B cell (primary cell): Measurements from ENCODE around the gene HS3ST5. TPM values are rescaled to one million over a fixed set of nuclear protein-coding genes. Genes with fewer than 3 reads are reported as not detected.

Experiments used
- ATAC-seq: fragments of 200-7000 bp; cut with Tn5 transposase; one replicate; pipeline ENCODE4 v1.10.0; 2021; ENCODE audit warnings: low read depth, mild to moderate bottlenecking, moderate number of reproducible peaks, moderate library complexity
- CTCF ChIA-PET: fragments of 350-600 bp; sonication (Branson Sonifier 250); formaldehyde crosslinking; loops from one replicate; lab custom pipeline; 2021; ENCODE audit warnings: antibody characterized with exemption, inconsistent platforms; lab: Charles Lee
- POLR2A ChIA-PET: fragments of 350-600 bp; sonication (Branson Sonifier 250); formaldehyde crosslinking; loops from one replicate; lab custom pipeline; 2021; ENCODE audit warnings: antibody characterized with exemption; lab: Charles Lee
- DNase-seq: peaks from one replicate; pipeline ENCODE4 v3.0.0; 2013
- H2AFZ ChIP-seq: 2 replicates; pipeline ENCODE4 v1.6.1; 2012; ENCODE audit warnings: mild to moderate bottlenecking, low read depth, low read length; ENCODE audit not compliant: insufficient read depth, poor library complexity, severe bottlenecking
- H3K27ac ChIP-seq, 2 donors: 1 replicate in 1 of 2; 2 replicates in 1 of 2; pipeline ENCODE4 v1.5.1; 2012 to 2013; ENCODE audit warnings: low read length in 2 of 2, mild to moderate bottlenecking in 2 of 2, moderate library complexity in 1 of 2
- H3K27me3 ChIP-seq, 4 experiments: fragments of 200-600 bp in 1 of 4; sonication (generic) in 1 of 4; replicated peaks in 1 of 4; 1 replicate in 2 of 4; 2 replicates in 2 of 4; pipeline versions ENCODE4 v1.6.1 to v1.7.0; 2013 to 2016; ENCODE audit warnings: low read length in 3 of 4, mild to moderate bottlenecking in 2 of 4, mixed read lengths in 1 of 4, moderate library complexity in 1 of 4; ENCODE audit not compliant: insufficient read depth in 4 of 4, control insufficient read depth in 3 of 4; ENCODE audit errors: control extremely low read depth in 1 of 4
- H3K36me3 ChIP-seq, 2 experiments: replicated peaks in 1 of 2; 1 replicate in 1 of 2; 2 replicates in 1 of 2; pipeline versions ENCODE4 v1.6.1 to v1.7.1; 2013; ENCODE audit warnings: low read length in 1 of 2; ENCODE audit not compliant: insufficient read depth in 2 of 2, control insufficient read depth in 1 of 2; ENCODE audit errors: control extremely low read depth in 1 of 2, extremely low read depth in 1 of 2
- H3K4me1 ChIP-seq, 2 donors: fragments of 200-600 bp in 1 of 2; sonication (generic) in 1 of 2; 1 replicate in 1 of 2; 2 replicates in 1 of 2; pipeline versions ENCODE4 v1.5.1 to v1.6.1; 2013 to 2017; ENCODE audit warnings: low read length in 2 of 2; ENCODE audit not compliant: control insufficient read depth in 2 of 2, insufficient read depth in 2 of 2
- H3K4me2 ChIP-seq: replicated peaks from 2 replicates; pipeline ENCODE3; 2012; ENCODE audit warnings: mild to moderate bottlenecking, low read depth, low read length; ENCODE audit not compliant: poor library complexity, severe bottlenecking
- H3K4me3 ChIP-seq, 5 experiments: fragments of 200-600 bp in 1 of 5; sonication (generic) in 1 of 5; 1 replicate in 3 of 5; 2 replicates in 2 of 5; pipeline versions ENCODE4 v1.5.1 to v1.7.0; 2011 to 2016; ENCODE audit warnings: low read length in 4 of 5, mild to moderate bottlenecking in 4 of 5, low read depth in 2 of 5, control low read depth in 1 of 5, moderate library complexity in 1 of 5; ENCODE audit not compliant: insufficient read depth in 1 of 5; ENCODE audit errors: control extremely low read depth in 1 of 5, extremely low read depth in 1 of 5
- H3K79me2 ChIP-seq: fragments of 200-600 bp; sonication (generic); one replicate; pipeline ENCODE4 v1.6.0; 2016; ENCODE audit warnings: low read length; ENCODE audit not compliant: control insufficient read depth, insufficient read depth
- H3K9ac ChIP-seq: fragments of 200-600 bp; sonication (generic); 2 replicates; pipeline ENCODE4 v1.6.1; 2017; ENCODE audit warnings: mild to moderate bottlenecking, low read length, moderate library complexity
- H3K9me3 ChIP-seq, 3 donors: one replicate each; pipeline versions ENCODE4 v1.6.1 to v1.7.1; 2013; ENCODE audit warnings: low read length in 2 of 3; ENCODE audit not compliant: control insufficient read depth in 2 of 3, insufficient read depth in 1 of 3; ENCODE audit errors: control extremely low read depth in 1 of 3
- H4K20me1 ChIP-seq: 2 replicates; pipeline ENCODE4 v1.6.0; 2012; ENCODE audit warnings: mild to moderate bottlenecking, low read length; ENCODE audit not compliant: insufficient read depth, control insufficient read depth, poor library complexity, severe bottlenecking
- H3K27ac Mint-ChIP-seq: one replicate; pipeline ENCODE4 v1.8.0; 2021; ENCODE audit warnings: mixed read lengths
- H3K27me3 Mint-ChIP-seq: one replicate; pipeline ENCODE4 v1.8.0; 2021; ENCODE audit warnings: mixed read lengths
- H3K4me1 Mint-ChIP-seq: one replicate; pipeline ENCODE4 v1.8.0; 2021; ENCODE audit warnings: mixed read lengths
- H3K4me3 Mint-ChIP-seq: one replicate; pipeline ENCODE4 v1.8.0; 2021; ENCODE audit warnings: mixed read lengths
- H3K9me3 Mint-ChIP-seq: one replicate; pipeline ENCODE4 v1.8.0; 2022; ENCODE audit warnings: mixed read lengths; ENCODE audit not compliant: insufficient read depth
- EZH2 ChIP-seq: IDR thresholded peaks from 2 replicates; pipeline ENCODE4 v1.6.1; 2012; ENCODE audit warnings: borderline replicate concordance, low read depth, mild to moderate bottlenecking, moderate library complexity, low read length; ENCODE audit not compliant: insufficient read depth, poor library complexity, severe bottlenecking
- WGBS: methylation state at CpG from one replicate; pipeline ENCODE4 v1.1.5; 2013; ENCODE audit warnings: missing lambda C conversion rate; ENCODE audit not compliant: insufficient coverage; 5-methylcytosine and 5-hydroxymethylcytosine counted together
- intact Hi-C: fragments of 100-400 bp; cut with micrococcal nuclease; formaldehyde crosslinking; loops from one replicate; pipeline ENCODE4 v1.10.0; 2022
- polyA plus RNA-seq: library from polyadenylated mRNA; depleted of rRNA; stranded (reverse); fragments of >200 nt; gene quantifications from 2 replicates; pipeline ENCODE4 v1.2.3, GENCODE V29; 2012
- total RNA-seq, 2 donors: library from RNA; stranded (reverse); fragments of 120-200 nt in 1 of 2; gene quantifications; 1 replicate in 1 of 2; 2 replicates in 1 of 2; pipeline versions ENCODE4 v1.2.3 to v1.2.4, GENCODE V29; 2013 to 2022
- TF ChIP-seq, protein P1 (sequence below): fragments of 200-600 bp; IDR thresholded peaks from one replicate; pipeline ENCODE4 v1.8.0; 2022; ENCODE audit warnings: antibody characterized with exemption, mild to moderate bottlenecking

The HS3ST5 gene
- total and polyA plus RNA-seq, 2 donors (not counting 1 experiment from before 2014, with no cell fraction given): not detected

DNA sequence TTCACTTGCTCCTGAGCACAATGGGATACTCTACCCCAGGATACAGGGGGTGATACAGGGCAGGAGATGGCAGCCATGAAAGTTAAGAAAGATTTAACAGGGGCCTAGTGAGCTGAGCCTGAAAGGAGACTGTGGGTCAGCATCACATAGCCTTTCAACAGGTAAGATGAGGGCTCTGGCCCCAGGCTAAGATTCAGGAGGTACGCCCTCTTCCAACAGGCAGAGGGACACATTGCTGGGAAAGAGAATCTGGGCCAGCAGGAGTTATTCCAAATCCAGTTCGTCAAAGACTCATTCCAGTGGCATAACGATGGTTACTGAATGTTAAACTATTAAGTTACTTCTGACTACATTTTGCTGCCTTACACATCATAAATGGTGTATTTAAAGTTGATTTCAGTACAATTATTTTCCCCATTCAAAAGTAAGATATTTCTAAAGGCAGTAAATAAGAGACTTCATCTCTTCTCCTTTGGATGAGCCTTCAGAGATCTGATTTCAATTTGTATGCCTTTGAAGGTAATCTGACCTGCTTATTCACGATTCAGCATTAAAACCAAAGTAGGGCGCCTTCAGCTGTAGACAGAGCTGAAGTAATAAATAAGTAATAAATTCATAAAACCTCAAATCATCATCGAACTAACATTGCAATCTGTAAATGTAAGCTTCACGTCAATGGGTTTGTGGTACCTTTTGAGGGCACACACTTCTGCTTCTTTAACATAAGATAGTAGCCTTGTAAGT, 62.4 kb downstream of the HS3ST5 start:
- Mint-ChIP-seq H3K27ac (no peak overlapping the region), H3K27me3 (no peaks in the 10 kb centered on the region), H3K9me3 (no peaks in the 10 kb centered on the region), H3K4me1 (no peaks in the 10 kb centered on the region), H3K4me3 (no peak overlapping the region)
- H3K36me3 ChIP-seq: no peaks in the 10 kb centered on the region
- H3K9me3 ChIP-seq: no peaks in the 10 kb centered on the region
- no peaks in the 10 kb centered on the region for H3K27me3 ChIP-seq
- no peaks in the 10 kb centered on the region for H3K4me1 ChIP-seq
- H3K9ac ChIP-seq: no peak overlapping the region
- H3K4me3 ChIP-seq: no peak overlapping the region
- no peak overlapping the region for H3K4me2 ChIP-seq
- ChIA-PET POLR2A (no interaction called here), CTCF (no interaction called here)
- H3K79me2 ChIP-seq: no peaks in the 10 kb centered on the region
- H4K20me1 ChIP-seq: no peaks in the 10 kb centered on the region
- 100% methylated on average over 1 of the region's 7 CpGs for WGBS
- H2AFZ ChIP-seq: no peak overlapping the region
- no peak for TF ChIP-seq EZH2
- TF ChIP-seq, protein P1, sequence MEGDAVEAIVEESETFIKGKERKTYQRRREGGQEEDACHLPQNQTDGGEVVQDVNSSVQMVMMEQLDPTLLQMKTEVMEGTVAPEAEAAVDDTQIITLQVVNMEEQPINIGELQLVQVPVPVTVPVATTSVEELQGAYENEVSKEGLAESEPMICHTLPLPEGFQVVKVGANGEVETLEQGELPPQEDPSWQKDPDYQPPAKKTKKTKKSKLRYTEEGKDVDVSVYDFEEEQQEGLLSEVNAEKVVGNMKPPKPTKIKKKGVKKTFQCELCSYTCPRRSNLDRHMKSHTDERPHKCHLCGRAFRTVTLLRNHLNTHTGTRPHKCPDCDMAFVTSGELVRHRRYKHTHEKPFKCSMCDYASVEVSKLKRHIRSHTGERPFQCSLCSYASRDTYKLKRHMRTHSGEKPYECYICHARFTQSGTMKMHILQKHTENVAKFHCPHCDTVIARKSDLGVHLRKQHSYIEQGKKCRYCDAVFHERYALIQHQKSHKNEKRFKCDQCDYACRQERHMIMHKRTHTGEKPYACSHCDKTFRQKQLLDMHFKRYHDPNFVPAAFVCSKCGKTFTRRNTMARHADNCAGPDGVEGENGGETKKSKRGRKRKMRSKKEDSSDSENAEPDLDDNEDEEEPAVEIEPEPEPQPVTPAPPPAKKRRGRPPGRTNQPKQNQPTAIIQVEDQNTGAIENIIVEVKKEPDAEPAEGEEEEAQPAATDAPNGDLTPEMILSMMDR: no peak
- intact Hi-C loops: no loop called here
- no peak for DNase-seq
- H3K27ac ChIP-seq: no peak overlapping the region
- no peak for ATAC-seq

DNA sequence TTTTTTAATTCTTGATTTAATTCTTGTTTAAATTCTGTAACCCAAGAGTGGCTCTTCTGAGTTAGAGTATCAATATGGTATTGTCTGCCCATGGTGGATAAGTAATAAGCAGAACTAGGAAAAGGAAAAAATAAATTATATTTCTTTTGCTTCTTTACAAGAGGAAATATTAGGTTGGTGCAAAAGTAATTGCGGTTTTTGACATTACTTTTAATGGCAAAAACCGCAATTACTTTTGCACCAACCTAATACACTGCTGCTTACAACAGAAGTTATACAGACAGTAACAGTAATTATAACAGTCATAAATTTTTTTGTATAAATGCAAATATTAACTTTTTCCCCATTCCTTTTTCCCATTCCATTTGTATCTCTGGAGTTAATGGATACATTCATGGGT, 65.6 kb downstream of the HS3ST5 start:
- intact Hi-C loops: no loop called here
- H3K4me3 ChIP-seq: no peak overlapping the region
- no peak overlapping the region for H3K9ac ChIP-seq
- no peaks in the 10 kb centered on the region for H3K27me3 ChIP-seq
- H3K4me1 ChIP-seq: no peaks in the 10 kb centered on the region
- H3K4me2 ChIP-seq: no peak overlapping the region
- Mint-ChIP-seq H3K4me1 (no peaks in the 10 kb centered on the region), H3K27me3 (no peaks in the 10 kb centered on the region), H3K4me3 (no peak overlapping the region), H3K9me3 (no peaks in the 10 kb centered on the region), H3K27ac (no peak overlapping the region)
- ChIA-PET POLR2A (no interaction called here), CTCF (no interaction called here)
- ATAC-seq: no peak
- no peak overlapping the region for H2AFZ ChIP-seq
- TF ChIP-seq, protein P1: no peak
- TF ChIP-seq EZH2: no peak
- no peaks in the 10 kb centered on the region for H3K9me3 ChIP-seq
- no peak for DNase-seq
- WGBS: no CpG with 5 or more reads among the region's 2 CpGs
- H3K36me3 ChIP-seq: no peaks in the 10 kb centered on the region
- H4K20me1 ChIP-seq: no peaks in the 10 kb centered on the region
- no peak overlapping the region for H3K27ac ChIP-seq
- H3K79me2 ChIP-seq: no peaks in the 10 kb centered on the region
